Measurements from ENCODE around the gene DOK3.

The DOK3 gene, protein sequence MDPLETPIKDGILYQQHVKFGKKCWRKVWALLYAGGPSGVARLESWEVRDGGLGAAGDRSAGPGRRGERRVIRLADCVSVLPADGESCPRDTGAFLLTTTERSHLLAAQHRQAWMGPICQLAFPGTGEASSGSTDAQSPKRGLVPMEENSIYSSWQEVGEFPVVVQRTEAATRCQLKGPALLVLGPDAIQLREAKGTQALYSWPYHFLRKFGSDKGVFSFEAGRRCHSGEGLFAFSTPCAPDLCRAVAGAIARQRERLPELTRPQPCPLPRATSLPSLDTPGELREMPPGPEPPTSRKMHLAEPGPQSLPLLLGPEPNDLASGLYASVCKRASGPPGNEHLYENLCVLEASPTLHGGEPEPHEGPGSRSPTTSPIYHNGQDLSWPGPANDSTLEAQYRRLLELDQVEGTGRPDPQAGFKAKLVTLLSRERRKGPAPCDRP

GRCh38 chr5:177509381-177509951 is at the start of gene DOK3:
Gene DOK3, minus strand, starts transcription at chr5:177509826. Its CDS starts 286 bp downstream, at chr5:177509540.
- H3K4me3 ChIP-seq (ENCODE audit: low read depth, low read length) = peak within 1 kb of the TSS; percentile 81

GRCh38 chr5:177557796-177558195 is 48.2 kb upstream of the DOK3 start:
- TF ChIP-seq, protein P1, sequence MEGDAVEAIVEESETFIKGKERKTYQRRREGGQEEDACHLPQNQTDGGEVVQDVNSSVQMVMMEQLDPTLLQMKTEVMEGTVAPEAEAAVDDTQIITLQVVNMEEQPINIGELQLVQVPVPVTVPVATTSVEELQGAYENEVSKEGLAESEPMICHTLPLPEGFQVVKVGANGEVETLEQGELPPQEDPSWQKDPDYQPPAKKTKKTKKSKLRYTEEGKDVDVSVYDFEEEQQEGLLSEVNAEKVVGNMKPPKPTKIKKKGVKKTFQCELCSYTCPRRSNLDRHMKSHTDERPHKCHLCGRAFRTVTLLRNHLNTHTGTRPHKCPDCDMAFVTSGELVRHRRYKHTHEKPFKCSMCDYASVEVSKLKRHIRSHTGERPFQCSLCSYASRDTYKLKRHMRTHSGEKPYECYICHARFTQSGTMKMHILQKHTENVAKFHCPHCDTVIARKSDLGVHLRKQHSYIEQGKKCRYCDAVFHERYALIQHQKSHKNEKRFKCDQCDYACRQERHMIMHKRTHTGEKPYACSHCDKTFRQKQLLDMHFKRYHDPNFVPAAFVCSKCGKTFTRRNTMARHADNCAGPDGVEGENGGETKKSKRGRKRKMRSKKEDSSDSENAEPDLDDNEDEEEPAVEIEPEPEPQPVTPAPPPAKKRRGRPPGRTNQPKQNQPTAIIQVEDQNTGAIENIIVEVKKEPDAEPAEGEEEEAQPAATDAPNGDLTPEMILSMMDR (IDR thresholded peaks at IDR 0.05; ENCODE audit: borderline replicate concordance, insufficient read depth, low read depth, low read length) = no peak
- H3K4me3 ChIP-seq (ENCODE audit: low read depth, low read length) = no peak overlapping the region

More at GRCh38 chr5:177509381-177509951, at the start of gene DOK3:
- TF ChIP-seq, protein P1 (IDR thresholded peaks at IDR 0.05; ENCODE audit: borderline replicate concordance, insufficient read depth, low read depth, low read length) = no peak

DNA sequence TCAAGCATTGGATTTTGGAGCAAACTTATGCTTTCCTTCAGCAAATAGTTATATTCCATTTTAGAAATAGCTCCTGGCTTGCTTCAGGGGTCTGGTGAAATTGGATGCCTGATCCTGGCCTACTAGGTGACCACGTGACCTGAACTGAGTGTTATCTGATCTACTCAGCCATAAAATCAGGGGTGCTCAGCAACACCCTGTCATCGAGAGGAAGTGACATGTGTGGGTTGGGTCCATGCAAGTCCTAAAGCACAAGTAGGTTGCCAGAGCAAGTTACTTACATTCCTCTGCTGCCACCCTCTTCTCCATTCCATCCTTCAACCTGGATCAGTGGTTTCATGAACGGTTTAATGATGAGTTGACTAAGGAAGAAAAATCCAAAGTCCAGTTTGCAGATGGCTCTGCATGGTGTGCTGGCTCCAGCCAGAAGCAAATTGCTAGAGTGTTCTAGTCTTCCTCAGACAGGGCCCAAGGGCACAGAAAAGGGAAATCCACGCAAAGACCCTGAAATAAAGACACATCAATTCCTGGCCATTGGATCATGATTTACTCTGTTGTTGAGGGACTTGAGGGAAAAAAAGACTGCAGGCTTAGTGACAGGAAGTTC is 47.5 kb upstream of the DOK3 start:
- TF ChIP-seq, protein P1 (IDR thresholded peaks at IDR 0.05; ENCODE audit: borderline replicate concordance, insufficient read depth, low read depth, low read length) = no peak
- no peak overlapping the region for H3K4me3 ChIP-seq (ENCODE audit: low read depth, low read length)

DNA sequence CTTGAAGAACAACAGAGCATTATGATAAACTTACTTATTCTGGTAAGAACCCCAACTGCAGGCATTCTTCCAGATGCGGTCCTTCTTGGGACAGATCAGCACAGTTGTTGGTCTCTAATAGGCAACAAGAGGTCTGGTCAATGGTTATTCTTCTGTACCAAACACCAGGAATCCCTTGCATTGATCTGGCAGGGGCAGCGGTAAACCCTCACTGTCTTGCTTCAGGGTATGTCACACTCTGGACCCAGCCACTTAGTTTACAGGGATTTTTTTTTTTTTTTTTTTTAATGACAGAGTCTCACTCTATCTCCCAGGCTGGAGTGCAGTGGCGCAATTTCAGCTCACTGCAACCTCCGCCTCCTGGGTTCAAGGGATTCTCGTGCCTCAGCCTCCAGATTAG is 46.0 kb upstream of the DOK3 start:
- no peak overlapping the region for H3K4me3 ChIP-seq (ENCODE audit: low read depth, low read length)
- TF ChIP-seq, protein P1 (IDR thresholded peaks at IDR 0.05; ENCODE audit: borderline replicate concordance, insufficient read depth, low read depth, low read length) = no peak

DNA sequence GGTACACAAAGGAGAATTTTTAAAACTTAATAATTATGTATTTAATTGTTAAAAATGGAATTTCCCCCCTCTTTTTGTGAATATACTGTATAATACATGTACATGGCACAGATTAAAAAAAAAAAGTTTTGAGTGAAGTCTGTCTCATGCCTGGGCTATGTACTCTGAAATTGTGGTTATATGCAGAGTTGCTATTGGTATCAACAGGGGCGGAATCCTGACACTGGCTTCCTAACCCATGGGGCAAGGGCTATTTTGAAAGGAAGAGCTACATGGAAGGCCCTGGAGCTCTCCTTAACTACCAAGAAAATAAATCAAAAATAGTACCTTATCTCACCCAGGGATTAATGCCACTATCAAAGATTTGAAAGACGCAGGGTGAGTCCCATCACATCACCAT is 45.6 kb upstream of the DOK3 start:
- no peak overlapping the region for H3K4me3 ChIP-seq (ENCODE audit: low read depth, low read length)
- TF ChIP-seq, protein P1 (IDR thresholded peaks at IDR 0.05; ENCODE audit: borderline replicate concordance, insufficient read depth, low read depth, low read length) = no peak

- TF ChIP-seq, protein P1 (IDR thresholded peaks at IDR 0.05; ENCODE audit: borderline replicate concordance, insufficient read depth, low read depth, low read length) = 0 out of 2 replicates have a peak, but pooled peaks have one; percentile 19
- H3K4me3 ChIP-seq (ENCODE audit: low read depth, low read length) = peak within 1 kb of the TSS; percentile 89
Measured at GRCh38 chr5:177554474-177555111, 45.0 kb upstream of the DOK3 start, which contains the start of gene FAM193B. Gene FAM193B, minus strand, starts transcription at chr5:177554563. Its CDS starts 105 bp downstream, at chr5:177554458.
